Mesendoderm (in vitro differentiated cells): ENCODE data around the gene CSAD. TPM values are rescaled to one million over a fixed set of nuclear protein-coding genes. Genes with fewer than 3 reads are reported as not detected.

ENCODE experiments used
- DNase-seq: peaks from one replicate; pipeline ENCODE4 v3.0.0; 2013
- H2AK5ac ChIP-seq: 2 replicates; pipeline ENCODE4 v1.6.1; 2013; ENCODE audit warnings: low read length, inconsistent platforms
- H2BK120ac ChIP-seq: 2 replicates; pipeline ENCODE4 v1.6.1; 2013; ENCODE audit warnings: low read depth, mild to moderate bottlenecking, low read length, moderate library complexity, mixed read lengths
- H2BK15ac ChIP-seq: replicated peaks from 2 replicates; pipeline ENCODE4 v1.6.1; 2013; ENCODE audit warnings: low read depth, mild to moderate bottlenecking, moderate library complexity
- H2BK5ac ChIP-seq: 2 replicates; pipeline ENCODE4 v1.6.1; 2013; ENCODE audit warnings: low read length, inconsistent platforms
- H3K18ac ChIP-seq: 2 replicates; pipeline ENCODE4 v1.6.1; 2013; ENCODE audit warnings: mild to moderate bottlenecking, low read length, mixed read lengths
- H3K23ac ChIP-seq: one replicate; pipeline ENCODE4 v1.6.1; 2013; ENCODE audit warnings: low read length
- H3K27ac ChIP-seq: 2 replicates; pipeline ENCODE4 v1.5.1; 2013; ENCODE audit warnings: low read depth, mild to moderate bottlenecking, inconsistent platforms, low read length, moderate library complexity
- H3K27me3 ChIP-seq: 2 replicates; pipeline ENCODE4 v1.6.1; 2013; ENCODE audit warnings: low read length, control low read depth, mild to moderate bottlenecking, inconsistent platforms; ENCODE audit not compliant: insufficient read depth, poor library complexity
- H3K36me3 ChIP-seq: 2 replicates; pipeline ENCODE4 v1.6.1; 2013; ENCODE audit warnings: low read length, inconsistent platforms; ENCODE audit not compliant: control insufficient read depth, insufficient read depth
- H3K4ac ChIP-seq: one replicate; pipeline ENCODE4 v1.6.1; 2013; ENCODE audit warnings: low read depth, mild to moderate bottlenecking, low read length, moderate library complexity
- H3K4me1 ChIP-seq: 2 replicates; pipeline ENCODE4 v1.6.1; 2013; ENCODE audit warnings: low read depth, low read length, inconsistent platforms; ENCODE audit not compliant: control insufficient read depth
- H3K4me2 ChIP-seq: 2 replicates; pipeline ENCODE4 v1.6.1; 2013; ENCODE audit warnings: low read length
- H3K4me3 ChIP-seq: 2 replicates; pipeline ENCODE4 v1.5.1; 2013; ENCODE audit warnings: mild to moderate bottlenecking, low read length
- H3K56ac ChIP-seq: one replicate; pipeline ENCODE4 v1.6.1; 2013; ENCODE audit warnings: low read length
- H3K79me1 ChIP-seq: 2 replicates; pipeline ENCODE4 v1.6.1; 2013; ENCODE audit warnings: low read length, inconsistent platforms
- H3K79me2 ChIP-seq: 2 replicates; pipeline ENCODE4 v1.6.1; 2013; ENCODE audit warnings: mild to moderate bottlenecking, low read length; ENCODE audit not compliant: control insufficient read depth, insufficient read depth
- H3K9ac ChIP-seq: 2 replicates; pipeline ENCODE4 v1.6.1; 2013; ENCODE audit warnings: low read length, inconsistent platforms
- H4K5ac ChIP-seq: one replicate; pipeline ENCODE4 v1.6.1; 2013; ENCODE audit warnings: low read length
- H4K8ac ChIP-seq: one replicate; pipeline ENCODE4 v1.6.1; 2013; ENCODE audit warnings: low read depth, mild to moderate bottlenecking, control low read depth, low read length, moderate library complexity
- WGBS: extraction: QIAGEN DNeasy Blood & Tissue Kit; methylation state at CpG from one replicate; pipeline ENCODE4 v1.1.7; 2013; ENCODE audit warnings: low lambda C conversion rate, missing lambda C conversion rate; ENCODE audit not compliant: insufficient coverage; ENCODE audit errors: extremely low coverage; 5-methylcytosine and 5-hydroxymethylcytosine counted together
- polyA plus RNA-seq, 2 experiments: library from polyadenylated mRNA; stranded (reverse); fragments of 200-250 nt; gene quantifications; one replicate each; pipeline ENCODE4 v1.2.3, GENCODE V29; 2013

Gene CSAD
- polyA plus RNA-seq (2013, experiment 1 of 2), result 3.2 TPM
- polyA plus RNA-seq (2013, experiment 2 of 2), result 3.5 TPM

DNA sequence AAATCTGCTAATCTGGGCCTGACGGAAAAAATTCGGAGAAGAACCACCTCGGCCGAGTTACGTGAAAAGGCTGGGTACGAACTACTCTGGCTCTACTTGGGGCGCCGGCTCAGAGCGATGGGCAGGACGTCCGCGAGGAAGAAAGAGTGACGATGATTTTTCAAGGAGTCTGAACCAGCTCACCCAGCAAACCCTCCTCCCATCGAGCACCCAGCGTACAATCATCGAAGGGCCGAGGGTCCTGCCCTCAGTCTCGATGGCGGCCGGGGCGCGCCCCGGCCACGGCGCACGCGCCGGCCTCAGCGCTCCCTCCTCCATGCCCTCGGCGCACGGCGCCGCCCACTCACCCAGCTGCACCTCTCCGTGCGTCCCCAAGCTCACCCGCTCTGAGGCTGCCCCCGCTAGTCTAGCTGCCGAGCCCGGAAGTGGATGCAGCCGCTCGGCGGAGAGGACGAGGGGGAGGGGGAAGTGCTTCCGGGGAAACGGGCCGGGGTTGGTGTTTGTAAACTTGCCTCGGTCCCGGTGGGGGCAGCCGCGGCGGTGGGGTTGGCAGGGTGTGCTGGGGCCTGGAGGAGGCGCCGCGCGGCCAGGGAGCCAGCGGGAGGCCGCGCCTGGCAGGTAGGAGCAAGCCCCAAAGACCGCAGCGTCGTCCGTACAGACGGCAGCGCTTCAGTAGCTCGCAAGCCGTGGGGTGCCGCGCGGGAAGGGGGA is at the start of gene CSAD, which contains the start of gene ZNF740:
CSAD (minus strand) TSS at position 706 of the 711 bp plus-strand sequence. CDS start 7,455 bp downstream, outside the sequence.
ZNF740 (plus strand) TSS at position 503 of the 711 bp plus-strand sequence. CDS start 1,262 bp downstream, outside the sequence.
- Histone ChIP-seq H2BK15ac (no peak within 1 kb of the TSS), H2BK5ac (peak within 1 kb of the TSS; percentile 69), H3K18ac (peak within 1 kb of the TSS; percentile 96), H3K23ac (peak within 1 kb of the TSS; percentile 94), H3K27me3 (no peaks in the 10 kb centered on the region), H3K4me3 (peak within 1 kb of the TSS; percentile 82), H3K4ac (peak within 1 kb of the TSS; percentile 82), H3K79me2 (peaks cover 2% of the 10 kb centered on the region), H2BK120ac (no peak within 1 kb of the TSS), H3K27ac (peak within 1 kb of the TSS; percentile 97), H3K56ac (peak within 1 kb of the TSS; percentile 98), H3K79me1 (peaks cover 9% of the 10 kb centered on the region), H4K8ac (peak within 1 kb of the TSS; percentile 2), H4K5ac (peak within 1 kb of the TSS; percentile 9), H2AK5ac (no peak within 1 kb of the TSS), H3K9ac (peak within 1 kb of the TSS; percentile 94), H3K4me2 (peak within 1 kb of the TSS; percentile 28), H3K4me1 (peaks cover 5% of the 10 kb centered on the region), H3K36me3 (peaks cover 3% of the 10 kb centered on the region)
- peak; percentile 99 for DNase-seq
- no CpG with 5 or more reads among the region's 70 CpGs for WGBS

GRCh38 chr12:53230108-53230845 is 49.6 kb upstream of the CSAD start:
- H3K36me3 ChIP-seq, result no peaks in the 10 kb centered on the region
- no peaks in the 10 kb centered on the region for H3K79me2 ChIP-seq
- peak overlapping the region; percentile 62 for H3K56ac ChIP-seq
- no peak overlapping the region for H3K4ac ChIP-seq
- no peak overlapping the region for H2BK120ac ChIP-seq
- H3K18ac ChIP-seq, result no peak overlapping the region
- peaks cover 31% of the 10 kb centered on the region for H3K4me1 ChIP-seq
- no peak overlapping the region for H2BK5ac ChIP-seq
- H3K4me2 ChIP-seq, result no peak overlapping the region
- no peak overlapping the region for H3K9ac ChIP-seq
- no peak overlapping the region for H3K23ac ChIP-seq
- H2AK5ac ChIP-seq, result no peak overlapping the region
- no peak for DNase-seq
- H3K4me3 ChIP-seq, result no peak overlapping the region
- H2BK15ac ChIP-seq, result no peak overlapping the region
- H4K8ac ChIP-seq, result no peak overlapping the region
- no peak overlapping the region for H4K5ac ChIP-seq
- H3K27ac ChIP-seq, result no peak overlapping the region
- H3K79me1 ChIP-seq, result peaks cover 8% of the 10 kb centered on the region
- no peaks in the 10 kb centered on the region for H3K27me3 ChIP-seq
- WGBS, result no CpG with 5 or more reads among the region's 10 CpGs

GRCh38 chr12:53229454-53229853 is 48.7 kb upstream of the CSAD start:
- Histone ChIP-seq H3K56ac (no peak overlapping the region), H4K5ac (no peak overlapping the region), H3K4me1 (peaks cover 29% of the 10 kb centered on the region), H3K27ac (no peak overlapping the region), H3K4me3 (no peak overlapping the region), H3K79me2 (no peaks in the 10 kb centered on the region), H3K27me3 (no peaks in the 10 kb centered on the region), H2BK5ac (no peak overlapping the region), H2BK120ac (no peak overlapping the region), H3K18ac (no peak overlapping the region), H3K4ac (no peak overlapping the region), H3K36me3 (no peaks in the 10 kb centered on the region), H3K79me1 (peaks cover 8% of the 10 kb centered on the region), H3K9ac (no peak overlapping the region), H2AK5ac (no peak overlapping the region), H3K4me2 (no peak overlapping the region), H2BK15ac (no peak overlapping the region), H3K23ac (no peak overlapping the region), H4K8ac (no peak overlapping the region)
- no CpG with 5 or more reads among the region's 2 CpGs for WGBS
- no peak for DNase-seq

DNA sequence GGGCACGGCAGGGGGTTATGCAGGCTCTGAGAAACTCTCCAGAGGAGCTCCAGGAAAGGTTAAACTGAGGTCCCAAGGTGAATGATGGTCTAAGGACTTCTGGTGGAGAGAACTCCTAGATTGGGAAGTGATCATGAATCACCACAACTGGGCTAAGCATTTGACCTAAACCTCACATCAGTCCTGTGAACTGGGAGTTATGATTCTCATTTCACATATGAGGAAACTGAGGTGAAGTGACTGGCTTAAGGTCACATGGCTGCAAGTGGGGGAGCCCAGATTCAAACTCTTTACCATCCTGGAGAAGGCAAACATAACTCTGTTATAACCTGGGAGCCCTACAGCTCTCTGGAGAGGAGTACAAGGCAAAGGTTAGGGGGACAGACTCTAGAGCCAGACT is 47.1 kb upstream of the CSAD start:
- Histone ChIP-seq H2BK15ac (no peak overlapping the region), H3K27me3 (no peaks in the 10 kb centered on the region), H2AK5ac (no peak overlapping the region), H2BK120ac (no peak overlapping the region), H4K8ac (no peak overlapping the region), H3K79me1 (peaks cover 8% of the 10 kb centered on the region), H4K5ac (no peak overlapping the region), H3K4me2 (no peak overlapping the region), H3K4me3 (no peak overlapping the region), H3K79me2 (no peaks in the 10 kb centered on the region), H3K4me1 (peaks cover 31% of the 10 kb centered on the region), H3K18ac (no peak overlapping the region), H3K23ac (no peak overlapping the region), H3K36me3 (no peaks in the 10 kb centered on the region), H3K56ac (no peak overlapping the region), H3K27ac (no peak overlapping the region), H3K9ac (no peak overlapping the region), H2BK5ac (no peak overlapping the region), H3K4ac (no peak overlapping the region)
- DNase-seq, result no peak
- no CpG with 5 or more reads among the region's 1 CpG for WGBS

DNA sequence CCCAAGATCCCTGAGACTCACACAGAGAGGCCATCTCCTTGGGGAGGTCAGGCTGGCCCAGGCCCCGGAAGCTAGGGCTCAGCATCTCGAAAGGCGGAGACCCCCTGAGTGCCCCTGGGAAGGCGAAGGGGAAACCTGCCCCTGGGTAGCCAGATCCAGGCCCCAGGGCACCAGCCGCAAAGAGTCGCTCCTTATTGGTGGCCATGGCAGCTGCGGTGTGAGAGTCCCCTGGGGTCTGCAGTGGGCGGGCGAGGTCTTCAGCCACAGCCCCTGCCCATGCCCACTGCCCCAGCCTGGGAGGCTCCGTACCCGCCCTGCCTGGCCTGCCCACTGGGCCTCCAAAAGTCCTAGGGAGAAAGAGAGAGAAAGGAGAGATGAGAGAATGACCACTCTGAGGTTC is 46.6 kb upstream of the CSAD start:
- H3K27ac ChIP-seq, result no peak overlapping the region
- H2AK5ac ChIP-seq, result no peak overlapping the region
- H2BK5ac ChIP-seq, result no peak overlapping the region
- no peak for DNase-seq
- WGBS, result no CpG with 5 or more reads among the region's 11 CpGs
- no peak overlapping the region for H3K18ac ChIP-seq
- peaks cover 8% of the 10 kb centered on the region for H3K79me1 ChIP-seq
- no peak overlapping the region for H3K23ac ChIP-seq
- no peak overlapping the region for H3K9ac ChIP-seq
- H2BK120ac ChIP-seq, result no peak overlapping the region
- H2BK15ac ChIP-seq, result no peak overlapping the region
- no peaks in the 10 kb centered on the region for H3K36me3 ChIP-seq
- H3K4me3 ChIP-seq, result no peak overlapping the region
- H4K8ac ChIP-seq, result no peak overlapping the region
- no peak overlapping the region for H3K4ac ChIP-seq
- H3K4me2 ChIP-seq, result no peak overlapping the region
- H3K4me1 ChIP-seq, result peaks cover 31% of the 10 kb centered on the region
- H3K56ac ChIP-seq, result no peak overlapping the region
- no peaks in the 10 kb centered on the region for H3K79me2 ChIP-seq
- no peak overlapping the region for H4K5ac ChIP-seq
- no peaks in the 10 kb centered on the region for H3K27me3 ChIP-seq
